HepG2 (cell line): ENCODE data around the gene IL24.

ENCODE experiments used
- GLI4 ChIP-seq: sonication (generic); formaldehyde crosslinking; IDR thresholded peaks from 2 replicates; pipeline ENCODE4 v1.5.1; 2020; ENCODE audit warnings: missing genetic modification reagents, mild to moderate bottlenecking, moderate library complexity, borderline replicate concordance
- NCOA1 ChIP-seq: sonication (generic); formaldehyde crosslinking; IDR thresholded peaks from 2 replicates; pipeline ENCODE4 v1.9.0; 2021; ENCODE audit warnings: missing genetic modification reagents
- NFYC ChIP-seq: IDR thresholded peaks from 2 replicates; pipeline ENCODE4 v1.6.1; 2016; ENCODE audit warnings: missing genetic modification reagents, missing compliant biosample characterization
- POLR2A ChIP-seq, 2 experiments: IDR thresholded peaks; 2 replicates each; pipeline ENCODE4 v1.6.1; 2011; ENCODE audit warnings: low read depth in 2 of 2, low read length in 2 of 2, mild to moderate bottlenecking in 1 of 2, moderate library complexity in 1 of 2; ENCODE audit not compliant: insufficient read depth in 1 of 2
- POLR2AphosphoS2 ChIP-seq: IDR thresholded peaks from 2 replicates; pipeline ENCODE4 v1.6.1; 2011; ENCODE audit warnings: low read depth, low read length, improper control_type of control experiment
- POLR2G ChIP-seq: fragments of 200-400 bp; formaldehyde crosslinking; IDR thresholded peaks from 2 replicates; pipeline ENCODE4 v1.6.1; 2018; ENCODE audit warnings: mild to moderate bottlenecking, low read depth, low read length, moderate library complexity
- PPARG ChIP-seq: conservative IDR thresholded peaks from 2 replicates; pipeline ENCODE4 v1.6.1; 2016; ENCODE audit warnings: missing biosample characterization, missing genetic modification reagents
- ZBTB26 ChIP-seq: IDR thresholded peaks from 2 replicates; pipeline ENCODE4 v1.6.1; 2016; ENCODE audit warnings: missing compliant biosample characterization, missing genetic modification reagents, borderline replicate concordance
- ZFP36 ChIP-seq: fragments of 150-350 bp; IDR thresholded peaks from 2 replicates; pipeline ENCODE4 v1.6.1; 2018; ENCODE audit warnings: borderline replicate concordance, low read length, low read depth; ENCODE audit not compliant: partially characterized antibody
- ZNF563 ChIP-seq: sonication (generic); formaldehyde crosslinking; IDR thresholded peaks from 2 replicates; pipeline ENCODE4 v1.8.0; 2022; ENCODE audit warnings: mild to moderate bottlenecking, moderate library complexity, missing genetic modification reagents
- ZSCAN9 ChIP-seq: IDR thresholded peaks from 2 replicates; pipeline ENCODE4 v1.6.1; 2016; ENCODE audit warnings: borderline replicate concordance

GRCh38 chr1:206926286-206926685, 29.0 kb downstream of the IL24 start:
- TF ChIP-seq POLR2AphosphoS2, result no peak
- no peak for TF ChIP-seq ZSCAN9 (CRISPR knock-in tag)
- no peak for TF ChIP-seq ZNF563
- no peak for TF ChIP-seq PPARG
- TF ChIP-seq ZFP36, result no peak
- no peak for TF ChIP-seq POLR2A (IDR thresholded peaks at IDR 0.05; ENCODE audit: insufficient read depth in 1 of 2, low read depth in 2 of 2, low read length in 2 of 2)
- TF ChIP-seq GLI4 (CRISPR knock-in tag), result no peak
- no peak for TF ChIP-seq POLR2G
- no peak for TF ChIP-seq ZBTB26 (CRISPR knock-in tag)
- no peak for TF ChIP-seq NFYC (CRISPR knock-in tag)
- TF ChIP-seq NCOA1, result no peak
